ENCODE results near the gene IFNG-AS1. TPM values are rescaled to one million over a fixed set of nuclear protein-coding genes. Genes with fewer than 3 reads are reported as not detected.

Gene IFNG-AS1
- total and polyA plus RNA-seq, 7 donors: 0.29 TPM; not detected in 6

DNA sequence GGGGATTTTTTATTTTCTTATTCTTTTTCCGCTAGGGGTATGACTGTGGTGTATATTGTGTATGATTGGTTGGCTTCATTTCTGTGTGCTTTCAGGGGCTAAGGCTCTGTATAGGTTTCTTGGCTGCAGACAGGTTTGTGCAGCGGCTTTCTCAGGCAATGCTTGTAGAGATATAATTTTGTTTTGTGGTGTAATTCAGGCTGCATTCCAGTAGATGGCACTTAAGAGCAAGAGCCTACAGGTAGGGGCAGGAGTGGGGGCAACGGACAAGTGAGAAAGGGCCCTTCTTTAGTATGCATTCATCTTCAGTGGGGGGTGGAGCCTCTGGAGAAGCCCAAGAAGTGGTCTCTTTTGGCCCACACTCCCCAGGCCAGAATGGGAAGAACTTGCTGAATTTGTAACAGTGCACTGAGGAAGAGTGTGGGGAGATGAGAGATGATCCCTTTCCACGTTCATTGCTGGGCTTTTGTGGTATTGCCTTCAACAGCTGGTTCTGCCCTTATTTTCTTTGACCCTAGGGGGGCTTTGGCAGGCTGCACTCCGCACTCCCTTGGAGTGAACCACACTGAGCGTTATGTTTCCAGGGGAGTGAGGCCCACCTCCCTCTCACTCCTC, 78.6 kb downstream of the IFNG-AS1 start:
- TF ChIP-seq POLR2A (IDR thresholded peaks at IDR 0.05): no peak
- TF ChIP-seq, protein P1, sequence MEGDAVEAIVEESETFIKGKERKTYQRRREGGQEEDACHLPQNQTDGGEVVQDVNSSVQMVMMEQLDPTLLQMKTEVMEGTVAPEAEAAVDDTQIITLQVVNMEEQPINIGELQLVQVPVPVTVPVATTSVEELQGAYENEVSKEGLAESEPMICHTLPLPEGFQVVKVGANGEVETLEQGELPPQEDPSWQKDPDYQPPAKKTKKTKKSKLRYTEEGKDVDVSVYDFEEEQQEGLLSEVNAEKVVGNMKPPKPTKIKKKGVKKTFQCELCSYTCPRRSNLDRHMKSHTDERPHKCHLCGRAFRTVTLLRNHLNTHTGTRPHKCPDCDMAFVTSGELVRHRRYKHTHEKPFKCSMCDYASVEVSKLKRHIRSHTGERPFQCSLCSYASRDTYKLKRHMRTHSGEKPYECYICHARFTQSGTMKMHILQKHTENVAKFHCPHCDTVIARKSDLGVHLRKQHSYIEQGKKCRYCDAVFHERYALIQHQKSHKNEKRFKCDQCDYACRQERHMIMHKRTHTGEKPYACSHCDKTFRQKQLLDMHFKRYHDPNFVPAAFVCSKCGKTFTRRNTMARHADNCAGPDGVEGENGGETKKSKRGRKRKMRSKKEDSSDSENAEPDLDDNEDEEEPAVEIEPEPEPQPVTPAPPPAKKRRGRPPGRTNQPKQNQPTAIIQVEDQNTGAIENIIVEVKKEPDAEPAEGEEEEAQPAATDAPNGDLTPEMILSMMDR (IDR thresholded peaks at IDR 0.05): no peak
- no peak for TF ChIP-seq POLR2AphosphoS5 (IDR thresholded peaks at IDR 0.05)
- Histone ChIP-seq H3K36me3 (no peaks in the 10 kb centered on the region), H3K27ac (no peak overlapping the region), H3K27me3 (no peaks in the 10 kb centered on the region), H3K4me1 (no peaks in the 10 kb centered on the region), H3K9me3 (peaks cover 0 to 3% (median 0%) of the 10 kb centered on the region in 4 donors), H3K4me3 (no peak overlapping the region)
- intact Hi-C loops (cut with DNase I): no loop called here
- 81 to 88% methylated on average over 6 of the region's 6 CpGs for WGBS, 2 donors
- no peak for DNase-seq

GRCh38 chr12:68069275-68069674, 80.0 kb downstream of the IFNG-AS1 start:
- intact Hi-C loops (cut with DNase I): no loop called here
- H3K4me1 ChIP-seq: no peaks in the 10 kb centered on the region
- H3K36me3 ChIP-seq: no peaks in the 10 kb centered on the region
- TF ChIP-seq EP300 (IDR thresholded peaks at IDR 0.05) (no peak), POLR2AphosphoS5 (IDR thresholded peaks at IDR 0.05) (no peak), POLR2A (IDR thresholded peaks at IDR 0.05) (no peak)
- TF ChIP-seq, protein P1 (IDR thresholded peaks at IDR 0.05): no peak
- no peak overlapping the region for H3K27ac ChIP-seq
- no peak overlapping the region for H3K4me3 ChIP-seq
- peaks cover 0 to 3% (median 0%) of the 10 kb centered on the region in 4 donors for H3K9me3 ChIP-seq
- H3K27me3 ChIP-seq: no peaks in the 10 kb centered on the region
- DNase-seq: no peak
- 86 to 88% methylated on average over 3 of the region's 3 CpGs for WGBS, 2 donors

Small RNA genes lying within 50 kb of the gene (small RNA-seq; reads per million reads assigned to genes)
- gene AC005294.1: 0 reads per million in 3 donors
- 0 reads per million in 3 donors for gene RPL39P28

Other genes starting within 250 kb of the IFNG-AS1 start
- gene IFNG, start 170.3 kb downstream of the IFNG-AS1 start, total RNA-seq: not detected
- gene IFNG, start 170.3 kb downstream of the IFNG-AS1 start, polyA plus RNA-seq: 1 to 10 TPM in 1 of 3 donors, not detected in 2; 1.2 TPM
- gene IL26, start 236.4 kb downstream of the IFNG-AS1 start, total RNA-seq: under 1 TPM in 1 of 4 donors, not detected in 3; 0.36 TPM
- gene IL26, start 236.4 kb downstream of the IFNG-AS1 start, polyA plus RNA-seq: under 1 TPM in 1 of 3 donors, not detected in 2; 0.22 TPM